Eye (tissue), 1 donor: ENCODE data around the gene SPRR1A.
A peak's percentile ranks its signal among the peaks of the same experiment; 100 is the strongest.
"Not testable (repeated sequence)": the region's sequence is repeated elsewhere in the genome, so short reads cannot be mapped to it uniquely, and the experiment has no call there.

Experiments used
- DNase-seq: peaks from one replicate; pipeline ENCODE4 v3.0.0-alpha.2; 2015

Gene SPRR1A

GRCh38 chr1:152976688-152977087 is 7.2 kb upstream of the SPRR1A start:
- no peak for DNase-seq

GRCh38 chr1:152977614-152978013 is 6.3 kb upstream of the SPRR1A start:
- no peak for DNase-seq

- DNase-seq = no peak
Observed at GRCh38 chr1:152980676-152981075, 3.2 kb upstream of the SPRR1A start.

GRCh38 chr1:152981146-152981871 is 2.6 kb upstream of the SPRR1A start:
- DNase-seq = no peak

GRCh38 chr1:152982076-152982475 is 1.8 kb upstream of the SPRR1A start:
- no peak for DNase-seq

- no peak for DNase-seq
Observed at GRCh38 chr1:152983234-152983633, 647 bp upstream of the SPRR1A start.

GRCh38 chr1:152986578-152986977 is 2.7 kb downstream of the SPRR1A start:
- DNase-seq = no peak

GRCh38 chr1:152993186-152993585 is 9.3 kb downstream of the SPRR1A start:
- DNase-seq = no peak

GRCh38 chr1:152995842-152996241 is 12.0 kb downstream of the SPRR1A start:
- DNase-seq = no peak

- peak; percentile 38 for DNase-seq
Observed at GRCh38 chr1:152996633-152997400, 12.9 kb downstream of the SPRR1A start.

- no peak for DNase-seq
Observed at GRCh38 chr1:152997901-152998300, 14.0 kb downstream of the SPRR1A start.

- DNase-seq = no peak
Observed at GRCh38 chr1:152998476-152998875, 14.6 kb downstream of the SPRR1A start.

- no peak for DNase-seq
Observed at GRCh38 chr1:152999818-153000217, 15.9 kb downstream of the SPRR1A start.

- no peak for DNase-seq
Observed at GRCh38 chr1:153000294-153000693, 16.4 kb downstream of the SPRR1A start.

- DNase-seq = no peak
Observed at GRCh38 chr1:153001382-153001781, 17.5 kb downstream of the SPRR1A start, which contains the start of gene SPRR3. Gene SPRR3 (plus strand): TSS chr1:153001749. CDS start chr1:153003021, 1,272 bp downstream.

- not testable (repeated sequence) for DNase-seq
Observed at GRCh38 chr1:153011235-153011758, 27.4 kb downstream of the SPRR1A start.

- not testable (repeated sequence) for DNase-seq
Observed at GRCh38 chr1:153021829-153022228, 37.9 kb downstream of the SPRR1A start.

GRCh38 chr1:153022340-153022739 is 38.5 kb downstream of the SPRR1A start:
- DNase-seq = not testable (repeated sequence)

GRCh38 chr1:153023109-153023508 is 39.2 kb downstream of the SPRR1A start:
- DNase-seq = no peak

GRCh38 chr1:153024413-153024812 is 40.5 kb downstream of the SPRR1A start:
- no peak for DNase-seq

GRCh38 chr1:153025797-153026196 is 41.9 kb downstream of the SPRR1A start:
- DNase-seq = no peak

GRCh38 chr1:153028766-153029165 is 44.9 kb downstream of the SPRR1A start:
- DNase-seq = no peak

GRCh38 chr1:153030895-153031294 is 47.0 kb downstream of the SPRR1A start, which contains the start of gene SPRR1B:
Gene SPRR1B (plus strand): TSS chr1:153031203. CDS start chr1:153032346, 1,143 bp downstream.
- DNase-seq = no peak

- no peak for DNase-seq
Observed at GRCh38 chr1:153032073-153032472, 48.2 kb downstream of the SPRR1A start.
